ENCODE results near the gene CRYBG1.

Gene CRYBG1

GRCh38 chr6:106551155-106551554 is 190.6 kb downstream of the CRYBG1 start:
- no peaks in the 10 kb centered on the region for H4K20me1 ChIP-seq (ENCODE audit: insufficient read depth, low read length, poor library complexity, severe bottlenecking)
- peaks cover 21% of the 10 kb centered on the region; the same call in 1 of the 2 replicates for H3K36me3 ChIP-seq (ENCODE audit: insufficient read depth, low read length)
- H3K9me3 ChIP-seq (ENCODE audit: insufficient read depth, low read depth, low read length), result no peaks in the 10 kb centered on the region
- no peak overlapping the region for H3K4me3 ChIP-seq (ENCODE audit: low read length, poor library complexity, severe bottlenecking)
- no peaks in the 10 kb centered on the region for H3K79me2 ChIP-seq (ENCODE audit: insufficient read depth, low read length)
- no peaks in the 10 kb centered on the region for H3K9me2 ChIP-seq (replicated peaks; ENCODE audit: low read depth, low read length)
- TF ChIP-seq CTCF (conservative IDR thresholded peaks at IDR 0.05; ENCODE audit: low read length), result no peak
- TF ChIP-seq EZH2phosphoT487 (IDR thresholded peaks at IDR 0.05; ENCODE audit: borderline replicate concordance), result no peak
- H3K4me2 ChIP-seq (ENCODE audit: low read depth, low read length, poor library complexity, severe bottlenecking), result no peak overlapping the region
- 0 out of 2 replicates have a peak, but pooled peaks cover 2% of the 10 kb centered on the region for H3F3A ChIP-seq (ENCODE audit: low read depth)
- peaks cover 17% of the 10 kb centered on the region for H3K4me1 ChIP-seq (ENCODE audit: insufficient read depth, low read length, poor library complexity, severe bottlenecking)
- H2AFZ ChIP-seq (ENCODE audit: low read length), result no peak overlapping the region
- H3K27me3 ChIP-seq (ENCODE audit: insufficient read depth, low read length, poor library complexity, severe bottlenecking), result no peaks in the 10 kb centered on the region
- H3K9ac ChIP-seq (ENCODE audit: low read depth, low read length, poor library complexity, severe bottlenecking), result no peak overlapping the region

- H2AFZ ChIP-seq (ENCODE audit: low read length), result no peak overlapping the region
- H3K36me3 ChIP-seq (ENCODE audit: insufficient read depth, low read length), result peaks cover 22% of the 10 kb centered on the region; the same call in 1 of the 2 replicates
- no peaks in the 10 kb centered on the region for H3K9me2 ChIP-seq (replicated peaks; ENCODE audit: low read depth, low read length)
- no peaks in the 10 kb centered on the region for H3K9me3 ChIP-seq (ENCODE audit: insufficient read depth, low read depth, low read length)
- TF ChIP-seq CTCF (conservative IDR thresholded peaks at IDR 0.05; ENCODE audit: low read length), result no peak
- no peak for TF ChIP-seq EZH2phosphoT487 (IDR thresholded peaks at IDR 0.05; ENCODE audit: borderline replicate concordance)
- no peaks in the 10 kb centered on the region for H3K27me3 ChIP-seq (ENCODE audit: insufficient read depth, low read length, poor library complexity, severe bottlenecking)
- no peak overlapping the region for H3K9ac ChIP-seq (ENCODE audit: low read depth, low read length, poor library complexity, severe bottlenecking)
- H4K20me1 ChIP-seq (ENCODE audit: insufficient read depth, low read length, poor library complexity, severe bottlenecking), result no peaks in the 10 kb centered on the region
- no peaks in the 10 kb centered on the region for H3K79me2 ChIP-seq (ENCODE audit: insufficient read depth, low read length)
- H3K4me1 ChIP-seq (ENCODE audit: insufficient read depth, low read length, poor library complexity, severe bottlenecking), result no peaks in the 10 kb centered on the region
- H3F3A ChIP-seq (ENCODE audit: low read depth), result 0 out of 2 replicates have a peak, but pooled peaks cover 2% of the 10 kb centered on the region
- H3K4me3 ChIP-seq (ENCODE audit: low read length, poor library complexity, severe bottlenecking), result no peak overlapping the region
- no peak overlapping the region for H3K4me2 ChIP-seq (ENCODE audit: low read depth, low read length, poor library complexity, severe bottlenecking)
Observed at GRCh38 chr6:106553440-106553839, 192.9 kb downstream of the CRYBG1 start.

GRCh38 chr6:106555767-106556166 is 195.2 kb downstream of the CRYBG1 start:
- Histone ChIP-seq H3K4me2 (ENCODE audit: low read depth, low read length, poor library complexity, severe bottlenecking) (no peak overlapping the region), H3K27me3 (ENCODE audit: insufficient read depth, low read length, poor library complexity, severe bottlenecking) (no peaks in the 10 kb centered on the region), H3K9me2 (replicated peaks; ENCODE audit: low read depth, low read length) (no peaks in the 10 kb centered on the region), H3K9me3 (ENCODE audit: insufficient read depth, low read depth, low read length) (no peaks in the 10 kb centered on the region), H3F3A (ENCODE audit: low read depth) (0 out of 2 replicates have a peak, but pooled peaks cover 2% of the 10 kb centered on the region), H2AFZ (ENCODE audit: low read length) (no peak overlapping the region), H3K79me2 (ENCODE audit: insufficient read depth, low read length) (no peaks in the 10 kb centered on the region), H4K20me1 (ENCODE audit: insufficient read depth, low read length, poor library complexity, severe bottlenecking) (no peaks in the 10 kb centered on the region), H3K4me1 (ENCODE audit: insufficient read depth, low read length, poor library complexity, severe bottlenecking) (no peaks in the 10 kb centered on the region), H3K4me3 (ENCODE audit: low read length, poor library complexity, severe bottlenecking) (no peak overlapping the region), H3K9ac (ENCODE audit: low read depth, low read length, poor library complexity, severe bottlenecking) (no peak overlapping the region), H3K36me3 (ENCODE audit: insufficient read depth, low read length) (peaks cover 30% of the 10 kb centered on the region; the same call in 1 of the 2 replicates)
- TF ChIP-seq CTCF (conservative IDR thresholded peaks at IDR 0.05; ENCODE audit: low read length) (no peak), EZH2phosphoT487 (IDR thresholded peaks at IDR 0.05; ENCODE audit: borderline replicate concordance) (no peak)

Measured in Loucy (cell line).